HG03460 (cell line): ENCODE measurements around the gene SBK2.

Source experiments
- ATAC-seq: cut with Tn5 transposase; IDR thresholded peaks from one replicate; pipeline ENCODE4 v1.9.1; 2021; ENCODE audit not compliant: unreplicated experiment

SBK2 gene

DNA sequence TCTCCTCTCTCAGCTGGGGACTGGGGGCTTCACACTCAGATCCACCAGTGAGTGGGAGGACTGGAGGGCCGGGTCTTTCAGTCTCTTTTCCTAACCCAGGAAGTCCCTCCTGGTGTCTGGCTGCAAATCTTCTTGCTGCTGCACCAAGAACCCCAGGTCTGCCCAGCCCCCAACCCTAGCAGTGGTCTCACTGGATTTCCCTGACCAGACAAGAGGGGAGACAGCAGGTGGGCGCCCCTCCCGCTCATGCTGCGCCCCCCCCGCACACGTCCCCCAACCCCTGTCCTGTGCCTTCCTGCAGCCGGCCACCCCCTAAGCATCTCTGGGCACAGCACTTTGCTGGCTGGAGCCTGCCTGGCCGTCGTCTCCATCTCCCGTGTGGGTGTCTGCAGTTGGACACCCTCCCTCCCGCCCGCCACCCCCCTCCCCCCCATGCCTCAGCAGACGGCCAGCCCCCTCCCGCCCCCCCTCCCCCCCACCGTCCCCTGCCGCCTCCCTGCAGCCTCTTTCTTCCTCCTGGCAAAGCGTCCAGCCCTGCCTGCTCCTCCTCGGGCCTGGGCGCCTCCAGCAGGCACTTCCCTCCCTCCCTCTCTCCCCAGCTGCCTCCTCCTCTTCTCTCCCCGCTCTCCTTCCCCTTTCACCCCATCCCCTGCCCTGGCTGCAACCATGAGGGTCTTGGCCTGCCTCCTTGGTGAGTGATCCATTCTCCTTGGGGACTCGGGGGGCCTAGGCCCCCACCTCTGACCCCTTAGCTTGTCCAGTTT lies 48.8 kb downstream of the SBK2 start, which contains the start of gene SSC5D:
TSS of gene SSC5D (plus strand) at position 513 of the 764 bp plus-strand sequence. CDS start at position 667, 154 bp downstream.
- no peak for ATAC-seq

DNA sequence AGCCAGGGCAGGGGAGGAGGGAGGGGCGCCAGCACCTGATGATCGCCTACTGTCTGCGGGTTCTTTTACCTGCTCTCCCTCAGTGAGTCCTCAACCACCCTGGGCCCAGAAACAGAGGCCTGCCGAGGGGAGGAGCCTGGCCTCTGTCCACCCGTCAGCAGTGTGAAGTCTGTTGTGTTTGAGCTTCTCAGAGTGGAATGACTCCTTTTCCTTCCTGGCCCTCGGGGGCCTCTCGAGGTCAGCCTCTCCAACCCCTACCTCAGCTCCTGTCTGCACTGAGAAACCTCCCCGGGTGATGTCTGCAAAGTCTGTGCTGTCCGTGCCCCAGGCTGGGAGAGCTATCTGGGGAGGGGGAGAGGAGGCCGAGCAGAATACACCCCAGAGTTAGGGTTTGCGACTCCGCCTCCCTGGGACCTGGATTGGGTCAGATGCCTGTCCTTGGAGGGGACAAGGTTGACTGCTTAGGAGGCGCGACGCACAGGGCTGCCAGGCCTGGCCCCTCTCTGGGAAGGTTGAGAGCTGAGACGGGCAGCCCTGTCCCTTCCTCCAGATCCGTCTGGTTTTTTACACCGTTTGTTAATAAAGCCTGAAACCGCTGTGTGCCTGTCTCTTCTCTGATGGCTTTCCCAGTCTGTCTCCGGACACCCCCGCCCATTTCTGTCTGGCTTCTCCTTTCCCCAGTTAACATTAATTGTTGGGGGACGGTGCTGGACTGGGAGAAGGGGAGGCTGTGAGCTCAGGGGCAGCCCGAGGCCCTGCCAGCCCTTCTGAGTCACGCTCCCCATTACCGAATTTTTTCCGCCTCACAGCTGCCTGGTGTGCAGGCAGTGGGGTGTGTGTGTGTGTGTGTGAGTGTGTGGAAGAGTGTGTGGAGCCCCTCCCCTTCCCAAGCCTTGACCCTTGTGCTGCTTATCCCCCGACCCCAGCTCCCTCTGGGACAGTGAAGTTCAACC lies 49.7 kb downstream of the SBK2 start:
- no peak for ATAC-seq

DNA sequence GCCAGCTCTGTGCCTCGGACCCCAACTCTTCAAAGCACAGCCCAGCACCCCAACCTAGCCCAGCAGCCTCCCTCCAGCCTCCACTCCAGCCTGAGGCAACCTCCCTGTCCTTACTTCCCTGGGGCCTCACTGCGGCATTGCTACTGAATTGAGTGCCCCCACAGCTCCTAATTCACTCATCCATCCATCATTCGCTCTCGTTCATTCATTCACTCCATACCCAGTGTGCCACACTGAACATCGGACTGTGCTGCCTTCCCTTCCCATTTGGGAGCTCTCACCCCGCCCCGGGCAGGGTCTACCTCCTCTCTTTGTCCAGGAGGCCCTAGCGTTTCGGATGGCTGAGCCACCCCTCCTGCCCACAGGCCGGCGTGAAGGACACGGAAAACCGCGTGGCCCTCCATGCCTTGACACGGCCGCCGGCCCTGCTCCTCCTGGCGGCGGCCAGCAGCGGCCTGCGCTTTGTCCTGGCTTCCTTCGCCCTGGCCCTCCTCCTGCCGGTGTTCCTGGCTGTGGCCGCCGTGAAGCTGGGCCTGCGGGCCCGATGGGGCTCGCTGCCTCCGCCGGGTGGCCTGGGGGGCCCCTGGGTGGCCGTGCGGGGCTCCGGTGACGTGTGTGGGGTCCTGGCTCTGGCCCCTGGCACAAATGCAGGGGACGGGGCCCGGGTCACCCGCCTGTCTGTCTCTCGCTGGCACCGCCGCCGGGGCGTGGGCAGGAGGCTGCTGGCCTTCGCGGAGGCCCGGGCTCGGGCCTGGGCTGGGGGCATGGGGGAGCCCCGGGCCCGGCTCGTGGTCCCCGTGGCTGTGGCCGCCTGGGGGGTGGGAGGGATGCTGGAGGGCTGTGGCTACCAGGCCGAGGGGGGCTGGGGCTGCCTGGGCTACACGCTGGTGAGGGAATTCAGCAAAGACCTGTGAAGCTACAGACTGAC lies 50.6 kb downstream of the SBK2 start:
- ATAC-seq: no peak

DNA sequence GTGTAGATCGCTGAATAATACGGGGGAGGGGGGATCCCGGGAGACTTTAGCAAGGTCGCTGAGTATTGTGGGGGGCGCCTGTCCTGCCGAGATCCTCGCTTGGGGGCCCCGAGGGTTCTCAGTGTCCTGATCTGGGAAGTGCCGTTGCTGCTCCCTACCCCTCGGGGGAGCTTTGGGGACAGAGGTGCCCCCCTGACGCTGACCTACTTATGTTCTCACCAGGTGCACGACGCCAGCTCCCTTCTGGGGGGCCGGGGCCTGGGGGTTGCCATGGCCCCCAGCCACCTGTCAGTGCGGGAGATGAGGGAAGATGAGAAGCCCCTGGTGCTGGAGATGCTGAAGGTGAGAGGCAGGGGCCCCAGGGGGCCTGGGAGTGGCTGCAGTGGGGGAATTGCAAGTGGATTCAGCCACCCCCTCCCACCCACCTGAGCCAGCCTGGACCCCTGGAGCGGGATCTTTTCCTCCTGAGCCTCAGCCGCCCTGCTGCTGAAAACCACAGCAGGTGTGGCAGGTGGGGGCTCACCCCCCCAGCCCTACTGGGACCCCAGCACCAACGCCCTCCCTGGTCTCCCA lies 51.4 kb downstream of the SBK2 start:
- no peak for ATAC-seq

DNA sequence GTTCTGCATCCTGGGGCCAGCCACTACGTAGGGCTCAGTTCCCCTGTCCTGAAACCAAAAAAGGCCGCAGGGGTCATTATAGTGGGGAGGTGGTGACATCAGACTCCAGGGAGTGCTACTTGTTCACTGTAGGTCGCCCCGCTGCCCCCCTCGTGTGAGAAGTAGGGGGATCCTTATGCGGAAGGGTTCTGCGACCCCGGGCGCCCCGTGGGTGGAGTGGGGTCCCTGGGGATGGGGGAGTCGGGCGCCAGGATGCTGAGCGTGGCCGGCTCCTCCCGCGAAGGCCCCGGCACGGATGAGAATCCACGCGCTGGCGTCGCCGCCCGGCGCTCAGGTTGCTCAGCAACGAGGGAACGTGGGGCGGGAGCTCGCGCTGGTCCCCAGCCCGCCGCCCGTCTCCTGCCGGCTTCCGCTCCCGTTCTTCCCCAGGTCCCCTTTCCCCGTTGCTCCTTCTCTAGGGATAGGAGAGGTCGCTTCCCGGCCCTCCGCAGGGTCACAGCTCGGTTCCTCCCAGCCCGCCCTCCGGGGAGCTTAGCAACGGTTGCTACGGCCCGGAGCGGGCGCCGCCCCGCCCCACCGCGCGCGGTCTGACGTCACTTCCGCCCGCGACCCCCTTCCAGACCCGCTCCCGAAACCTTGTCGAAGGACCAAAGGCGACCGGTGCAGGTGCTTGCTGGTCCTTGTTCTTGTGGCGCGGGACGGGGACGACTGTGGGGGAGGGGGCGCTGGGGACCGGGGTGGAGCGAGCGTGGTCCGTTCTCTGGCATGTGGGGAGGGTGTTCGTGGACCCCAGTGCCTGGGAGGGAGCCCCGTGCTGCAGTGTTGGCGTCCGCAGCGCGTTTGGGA lies 52.1 kb downstream of the SBK2 start, which contains the start of gene NAT14:
TSS of gene NAT14 (plus strand) at position 596 of the 846 bp plus-strand sequence. CDS start 521 bp downstream, outside the sequence.
- ATAC-seq: no peak

DNA sequence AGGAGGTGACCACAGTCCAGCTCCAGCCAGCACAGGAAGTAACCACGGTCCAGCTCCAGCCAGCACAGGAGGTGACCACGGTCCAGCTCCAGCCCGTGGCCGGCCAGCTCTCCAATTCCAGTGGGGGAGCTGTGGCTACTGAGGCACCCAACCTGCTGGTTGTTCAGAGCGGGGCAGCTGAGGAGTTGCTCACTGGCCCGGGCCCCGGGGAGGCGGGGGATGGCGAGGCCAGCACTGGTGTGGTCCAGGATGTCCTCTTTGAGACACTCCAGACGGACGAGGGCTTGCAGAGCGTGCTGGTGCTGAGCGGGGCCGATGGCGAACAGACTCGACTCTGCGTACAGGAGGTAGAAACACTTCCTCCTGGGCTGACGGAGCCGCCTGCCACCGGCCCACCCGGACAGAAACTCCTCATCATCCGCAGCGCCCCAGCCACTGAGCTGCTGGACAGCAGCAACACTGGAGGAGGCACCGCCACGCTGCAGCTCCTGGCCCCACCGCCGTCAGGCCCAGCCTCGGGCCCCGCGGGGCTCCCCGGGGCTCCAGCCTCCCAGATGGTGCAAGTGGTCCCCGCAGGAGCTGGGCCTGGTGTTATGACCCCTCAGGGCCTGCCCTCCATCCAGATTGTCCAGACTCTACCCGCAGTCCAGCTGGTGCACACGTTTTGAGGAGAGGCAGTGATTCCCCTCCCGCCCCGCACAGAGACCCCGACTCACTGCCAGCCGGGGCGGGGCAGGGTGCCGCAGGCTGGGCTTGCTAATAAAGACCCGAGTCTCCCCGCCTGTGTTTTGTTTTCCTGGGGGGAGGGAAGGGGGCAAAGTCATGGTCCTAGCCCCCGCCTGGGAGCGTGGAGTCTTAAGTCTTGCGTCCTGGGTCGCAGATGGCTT lies 53.0 kb downstream of the SBK2 start:
- ATAC-seq: no peak

DNA sequence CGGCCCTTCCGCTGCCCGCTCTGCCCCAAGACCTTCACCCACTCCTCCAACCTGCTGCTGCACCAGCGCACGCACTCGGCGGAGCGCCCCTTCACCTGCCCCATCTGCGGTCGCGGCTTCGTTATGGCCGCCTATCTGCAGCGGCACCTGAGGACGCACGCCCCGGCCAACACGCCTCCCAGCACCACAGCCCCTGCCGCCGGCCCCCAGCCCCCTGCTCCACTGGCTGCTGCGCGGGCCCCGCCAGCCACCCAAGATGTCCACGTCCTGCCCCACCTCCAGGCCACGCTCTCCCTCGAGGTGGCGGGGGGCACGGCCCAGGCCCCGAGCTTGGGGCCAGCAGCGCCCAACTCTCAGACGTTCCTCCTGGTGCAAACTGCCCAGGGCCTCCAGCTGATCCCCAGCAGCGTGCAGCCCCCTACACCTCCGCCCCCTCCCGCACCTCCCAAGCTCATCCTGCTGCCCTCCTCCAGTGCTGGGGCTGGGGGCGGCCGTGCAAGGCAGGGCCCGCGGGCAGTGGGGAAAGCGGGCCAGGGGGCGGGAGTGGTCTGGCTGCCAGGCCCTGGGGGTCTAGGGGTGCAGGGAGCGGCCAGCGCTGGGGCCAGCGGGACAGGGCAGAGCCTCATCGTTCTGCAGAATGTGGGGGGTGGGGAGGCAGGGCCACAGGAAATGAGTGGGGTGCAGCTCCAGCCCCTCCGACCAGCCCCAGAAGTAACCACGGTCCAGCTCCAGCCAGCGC lies 53.8 kb downstream of the SBK2 start:
- ATAC-seq: no peak

DNA sequence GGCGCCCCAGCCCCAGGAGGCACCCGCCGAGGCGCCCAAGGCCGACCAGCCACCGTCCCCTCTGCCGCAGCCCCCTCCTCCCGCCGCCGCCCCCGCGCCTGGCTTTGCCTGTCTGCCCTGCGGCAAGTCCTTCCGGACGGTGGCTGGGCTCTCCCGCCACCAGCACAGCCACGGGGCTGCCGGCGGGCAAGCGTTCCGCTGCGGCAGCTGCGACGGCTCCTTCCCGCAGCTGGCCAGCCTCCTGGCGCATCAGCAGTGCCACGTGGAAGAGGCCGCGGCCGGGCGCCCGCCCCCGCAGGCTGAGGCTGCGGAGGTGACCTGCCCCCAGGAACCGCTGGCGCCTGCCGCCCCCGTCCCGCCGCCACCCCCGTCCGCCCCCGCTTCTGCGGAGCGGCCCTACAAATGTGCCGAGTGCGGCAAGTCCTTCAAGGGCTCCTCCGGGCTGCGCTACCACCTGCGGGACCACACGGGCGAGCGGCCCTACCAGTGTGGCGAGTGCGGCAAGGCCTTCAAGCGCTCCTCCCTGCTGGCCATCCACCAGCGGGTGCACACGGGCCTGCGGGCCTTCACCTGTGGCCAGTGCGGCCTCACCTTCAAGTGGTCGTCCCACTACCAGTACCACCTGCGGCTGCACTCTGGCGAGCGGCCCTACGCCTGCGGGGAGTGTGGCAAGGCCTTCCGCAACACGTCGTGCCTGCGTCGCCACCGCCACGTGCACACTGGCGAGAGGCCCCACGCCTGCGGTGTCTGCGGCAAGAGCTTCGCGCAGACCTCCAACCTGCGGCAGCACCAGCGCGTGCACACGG lies 54.6 kb downstream of the SBK2 start:
- no peak for ATAC-seq

DNA sequence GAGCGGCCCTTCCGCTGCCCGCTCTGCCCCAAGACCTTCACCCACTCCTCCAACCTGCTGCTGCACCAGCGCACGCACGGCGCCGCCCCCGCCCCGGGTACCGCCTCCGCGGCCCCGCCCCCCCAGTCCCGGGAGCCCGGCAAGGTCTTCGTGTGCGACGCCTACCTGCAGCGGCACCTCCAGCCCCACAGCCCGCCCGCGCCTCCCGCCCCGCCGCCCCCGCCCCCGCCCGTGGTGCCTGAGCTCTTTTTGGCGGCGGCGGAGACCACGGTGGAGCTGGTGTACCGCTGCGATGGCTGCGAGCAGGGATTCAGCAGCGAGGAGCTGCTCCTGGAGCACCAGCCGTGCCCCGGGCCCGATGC lies 55.2 kb downstream of the SBK2 start:
- no peak for ATAC-seq

DNA sequence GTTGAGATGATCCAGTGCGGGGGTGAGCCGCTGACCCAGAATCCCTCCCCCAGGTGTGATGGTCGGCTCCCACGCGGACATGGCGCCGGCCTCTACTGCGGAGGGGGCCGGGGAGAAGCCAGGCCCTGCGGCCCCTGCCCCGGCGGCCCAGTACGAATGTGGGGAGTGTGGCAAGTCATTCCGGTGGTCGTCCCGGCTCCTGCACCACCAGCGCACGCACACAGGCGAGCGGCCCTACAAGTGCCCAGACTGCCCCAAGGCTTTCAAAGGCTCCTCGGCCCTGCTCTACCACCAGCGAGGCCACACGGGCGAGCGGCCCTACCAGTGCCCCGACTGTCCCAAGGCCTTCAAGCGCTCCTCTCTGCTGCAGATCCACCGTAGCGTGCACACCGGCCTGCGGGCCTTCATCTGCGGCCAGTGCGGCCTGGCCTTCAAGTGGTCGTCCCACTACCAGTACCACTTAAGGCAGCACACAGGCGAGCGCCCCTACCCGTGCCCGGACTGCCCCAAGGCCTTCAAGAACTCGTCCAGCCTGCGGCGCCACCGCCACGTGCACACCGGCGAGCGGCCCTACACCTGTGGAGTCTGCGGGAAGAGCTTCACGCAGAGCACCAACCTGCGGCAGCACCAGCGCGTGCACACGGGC lies 55.7 kb downstream of the SBK2 start:
- ATAC-seq: no peak

DNA sequence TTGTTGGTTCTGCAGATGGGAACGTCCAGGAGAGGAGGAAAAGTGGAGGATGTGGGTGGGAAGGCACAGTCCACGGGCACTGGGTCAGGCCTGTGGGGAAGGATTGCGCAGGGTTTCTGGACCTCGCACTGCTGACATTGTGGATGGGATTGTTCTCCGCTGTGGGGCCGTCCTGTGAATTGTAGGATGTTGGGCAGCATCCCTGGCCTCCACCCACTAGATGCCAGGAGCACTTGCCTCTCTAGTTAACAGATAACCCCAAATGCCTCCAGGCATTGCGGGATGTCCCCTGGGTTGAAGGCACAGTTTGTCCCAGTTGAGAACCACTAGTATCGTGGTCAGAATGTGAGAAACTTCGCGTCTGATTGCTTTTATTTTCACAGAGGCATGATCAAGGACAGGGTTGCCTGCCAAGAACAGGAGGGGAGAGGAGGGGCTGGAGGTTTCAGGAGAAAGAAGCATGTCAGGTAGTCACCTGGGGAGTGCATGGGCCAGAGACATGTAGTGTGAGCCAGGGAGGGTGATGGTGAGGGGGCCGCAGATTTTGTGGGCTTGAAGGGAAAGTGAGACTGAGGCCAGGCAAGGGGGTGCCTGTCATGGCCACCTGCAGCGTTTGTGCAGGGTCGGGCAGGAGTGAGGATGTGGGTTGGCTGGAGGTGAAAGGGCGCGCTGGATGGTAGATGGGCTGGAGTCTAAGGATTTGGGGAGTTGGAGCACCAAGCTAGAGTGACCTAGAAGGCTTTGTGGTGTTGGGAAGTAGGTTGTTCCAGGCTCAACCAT lies 57.3 kb downstream of the SBK2 start:
- no peak for ATAC-seq

DNA sequence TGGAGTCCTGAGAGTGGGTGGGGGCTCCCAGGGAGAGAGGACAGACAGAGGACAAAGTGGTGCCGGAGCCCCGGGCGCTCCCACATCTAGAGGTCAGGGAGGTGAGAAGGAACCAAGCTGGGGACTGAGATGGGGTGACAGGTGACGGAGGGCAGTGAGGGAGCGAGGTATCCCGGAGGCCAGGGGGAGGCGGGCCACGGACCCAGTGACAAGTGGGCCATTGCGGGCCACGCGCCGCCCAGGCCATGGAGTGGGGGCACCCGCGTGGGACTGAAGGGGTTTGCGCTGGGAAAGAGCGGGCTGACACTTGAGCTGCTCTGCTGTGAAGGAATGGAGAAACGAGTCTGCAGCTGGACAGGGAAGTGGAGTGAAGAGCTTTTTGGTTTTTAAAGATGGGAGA lies 57.9 kb downstream of the SBK2 start:
- no peak for ATAC-seq
